ENCODE data around the gene SLC38A8.

The SLC38A8 gene

GRCh38 chr16:84026606-84027005, 16.0 kb downstream of the SLC38A8 start:
- no peak for TF ChIP-seq POLR2A (IDR thresholded peaks at IDR 0.05; ENCODE audit: low read depth, low read length)
- no peak for TF ChIP-seq POLR2AphosphoS5 (IDR thresholded peaks at IDR 0.05; ENCODE audit: low read depth, low read length)
- TF ChIP-seq SPI1 (IDR thresholded peaks at IDR 0.05; ENCODE audit: low read depth, low read length), result no peak
- TF ChIP-seq POU2F2 (IDR thresholded peaks at IDR 0.05; ENCODE audit: low read depth, low read length), result no peak
- TF ChIP-seq TAF1 (IDR thresholded peaks at IDR 0.05; ENCODE audit: low read depth, low read length), result no peak
- no peak for TF ChIP-seq PAX5 (IDR thresholded peaks at IDR 0.05; ENCODE audit: insufficient read depth, low read length, severe bottlenecking)
- FAIRE-seq (no peak), DNase-seq (ENCODE audit: insufficient read length, low spot score) (no peak)

DNA sequence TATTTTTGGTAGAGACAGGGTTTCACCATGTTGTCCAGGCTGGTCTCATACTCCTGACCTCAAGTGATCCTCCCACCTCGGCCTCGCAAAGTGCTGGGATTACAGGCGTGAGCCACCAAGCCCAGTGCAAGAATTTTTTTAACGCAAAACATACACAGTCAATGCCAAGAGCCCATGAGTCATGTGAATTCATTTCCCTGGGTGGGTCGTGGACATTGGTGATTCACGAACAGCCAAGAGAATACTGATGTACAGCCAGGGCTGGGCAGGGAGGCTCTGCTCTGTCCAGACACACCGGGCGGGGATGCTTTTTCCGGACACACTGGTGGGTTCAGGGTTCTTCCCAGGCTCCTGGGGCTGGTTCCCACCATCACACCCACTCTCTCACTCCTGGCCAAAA, 17.7 kb downstream of the SLC38A8 start:
- TF ChIP-seq TAF1 (IDR thresholded peaks at IDR 0.05; ENCODE audit: low read depth, low read length) (no peak), SPI1 (IDR thresholded peaks at IDR 0.05; ENCODE audit: low read depth, low read length) (no peak), PAX5 (IDR thresholded peaks at IDR 0.05; ENCODE audit: insufficient read depth, low read length, severe bottlenecking) (no peak), POLR2AphosphoS5 (IDR thresholded peaks at IDR 0.05; ENCODE audit: low read depth, low read length) (no peak), POLR2A (IDR thresholded peaks at IDR 0.05; ENCODE audit: low read depth, low read length) (no peak), POU2F2 (IDR thresholded peaks at IDR 0.05; ENCODE audit: low read depth, low read length) (no peak)
- no peak for FAIRE-seq
- DNase-seq (ENCODE audit: insufficient read length, low spot score), result no peak

GRCh38 chr16:84022644-84023043, 20.0 kb downstream of the SLC38A8 start:
- no peak for DNase-seq (ENCODE audit: insufficient read length, low spot score)
- FAIRE-seq, result no peak
- TF ChIP-seq PAX5 (IDR thresholded peaks at IDR 0.05; ENCODE audit: insufficient read depth, low read length, severe bottlenecking) (no peak), POU2F2 (IDR thresholded peaks at IDR 0.05; ENCODE audit: low read depth, low read length) (no peak), TAF1 (IDR thresholded peaks at IDR 0.05; ENCODE audit: low read depth, low read length) (no peak), POLR2A (IDR thresholded peaks at IDR 0.05; ENCODE audit: low read depth, low read length) (no peak), SPI1 (IDR thresholded peaks at IDR 0.05; ENCODE audit: low read depth, low read length) (no peak), POLR2AphosphoS5 (IDR thresholded peaks at IDR 0.05; ENCODE audit: low read depth, low read length) (no peak)

- DNase-seq (ENCODE audit: insufficient read length, low spot score) (no peak), FAIRE-seq (no peak)
- TF ChIP-seq TAF1 (IDR thresholded peaks at IDR 0.05; ENCODE audit: low read depth, low read length) (no peak), POLR2A (IDR thresholded peaks at IDR 0.05; ENCODE audit: low read depth, low read length) (no peak), POLR2AphosphoS5 (IDR thresholded peaks at IDR 0.05; ENCODE audit: low read depth, low read length) (no peak), SPI1 (IDR thresholded peaks at IDR 0.05; ENCODE audit: low read depth, low read length) (no peak), PAX5 (IDR thresholded peaks at IDR 0.05; ENCODE audit: insufficient read depth, low read length, severe bottlenecking) (no peak), POU2F2 (IDR thresholded peaks at IDR 0.05; ENCODE audit: low read depth, low read length) (no peak)
Observed at GRCh38 chr16:84021488-84021887, 21.1 kb downstream of the SLC38A8 start.

- no peak for FAIRE-seq
- no peak for DNase-seq (ENCODE audit: insufficient read length, low spot score)
- TF ChIP-seq SPI1 (IDR thresholded peaks at IDR 0.05; ENCODE audit: low read depth, low read length), result no peak
- no peak for TF ChIP-seq POLR2AphosphoS5 (IDR thresholded peaks at IDR 0.05; ENCODE audit: low read depth, low read length)
- TF ChIP-seq POU2F2 (IDR thresholded peaks at IDR 0.05; ENCODE audit: low read depth, low read length), result no peak
- TF ChIP-seq TAF1 (IDR thresholded peaks at IDR 0.05; ENCODE audit: low read depth, low read length), result no peak
- TF ChIP-seq POLR2A (IDR thresholded peaks at IDR 0.05; ENCODE audit: low read depth, low read length), result no peak
- TF ChIP-seq PAX5 (IDR thresholded peaks at IDR 0.05; ENCODE audit: insufficient read depth, low read length, severe bottlenecking), result no peak
Observed at GRCh38 chr16:84020353-84020752, 22.2 kb downstream of the SLC38A8 start.

DNA sequence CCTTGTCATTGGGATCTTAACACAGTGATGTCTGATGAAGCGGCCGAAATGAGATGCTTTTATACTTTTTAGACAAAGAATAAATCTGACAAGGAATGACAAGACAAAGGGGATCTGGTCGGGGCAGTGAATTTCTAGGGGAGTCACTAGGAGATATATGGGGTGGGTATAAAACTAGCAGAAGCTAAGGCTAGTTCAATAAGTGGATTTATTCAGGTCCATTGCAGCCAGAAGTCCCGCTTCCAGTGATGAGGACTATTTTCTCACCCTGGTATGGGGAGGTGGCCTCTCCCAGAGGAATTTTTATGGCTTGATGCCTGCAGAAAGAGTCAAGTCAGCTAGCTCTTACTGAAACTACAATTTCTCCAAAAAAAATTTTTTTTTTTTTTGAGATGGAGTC, 23.9 kb downstream of the SLC38A8 start:
- TF ChIP-seq POLR2AphosphoS5 (IDR thresholded peaks at IDR 0.05; ENCODE audit: low read depth, low read length) (no peak), SPI1 (IDR thresholded peaks at IDR 0.05; ENCODE audit: low read depth, low read length) (no peak), POU2F2 (IDR thresholded peaks at IDR 0.05; ENCODE audit: low read depth, low read length) (no peak), POLR2A (IDR thresholded peaks at IDR 0.05; ENCODE audit: low read depth, low read length) (no peak), TAF1 (IDR thresholded peaks at IDR 0.05; ENCODE audit: low read depth, low read length) (no peak), PAX5 (IDR thresholded peaks at IDR 0.05; ENCODE audit: insufficient read depth, low read length, severe bottlenecking) (no peak)
- FAIRE-seq, result no peak
- no peak for DNase-seq (ENCODE audit: insufficient read length, low spot score)

DNA sequence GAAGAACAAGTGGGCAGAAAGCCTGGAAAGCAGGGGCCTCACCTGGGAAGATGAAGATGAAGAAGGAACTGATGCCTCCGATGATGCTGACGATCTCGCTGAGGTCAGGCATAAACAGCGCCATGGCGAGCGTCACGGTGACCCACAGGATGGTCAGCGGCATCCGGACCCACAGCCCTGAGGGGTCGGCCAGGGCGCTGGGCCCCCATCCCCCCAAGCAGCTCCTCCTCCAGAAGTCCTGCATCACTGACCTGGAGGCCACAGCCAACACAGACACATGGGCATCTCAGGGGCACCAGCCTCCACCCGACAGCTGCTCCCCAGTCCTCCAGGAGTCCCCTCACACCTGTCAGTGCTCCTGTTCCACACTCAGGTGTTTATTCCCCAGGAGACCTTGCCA, 26.1 kb downstream of the SLC38A8 start:
- FAIRE-seq (no peak), DNase-seq (ENCODE audit: insufficient read length, low spot score) (no peak)
- no peak for TF ChIP-seq POLR2A (IDR thresholded peaks at IDR 0.05; ENCODE audit: low read depth, low read length)
- TF ChIP-seq POU2F2 (IDR thresholded peaks at IDR 0.05; ENCODE audit: low read depth, low read length), result no peak
- TF ChIP-seq PAX5 (IDR thresholded peaks at IDR 0.05; ENCODE audit: insufficient read depth, low read length, severe bottlenecking), result no peak
- no peak for TF ChIP-seq SPI1 (IDR thresholded peaks at IDR 0.05; ENCODE audit: low read depth, low read length)
- TF ChIP-seq TAF1 (IDR thresholded peaks at IDR 0.05; ENCODE audit: low read depth, low read length), result no peak
- no peak for TF ChIP-seq POLR2AphosphoS5 (IDR thresholded peaks at IDR 0.05; ENCODE audit: low read depth, low read length)

DNA sequence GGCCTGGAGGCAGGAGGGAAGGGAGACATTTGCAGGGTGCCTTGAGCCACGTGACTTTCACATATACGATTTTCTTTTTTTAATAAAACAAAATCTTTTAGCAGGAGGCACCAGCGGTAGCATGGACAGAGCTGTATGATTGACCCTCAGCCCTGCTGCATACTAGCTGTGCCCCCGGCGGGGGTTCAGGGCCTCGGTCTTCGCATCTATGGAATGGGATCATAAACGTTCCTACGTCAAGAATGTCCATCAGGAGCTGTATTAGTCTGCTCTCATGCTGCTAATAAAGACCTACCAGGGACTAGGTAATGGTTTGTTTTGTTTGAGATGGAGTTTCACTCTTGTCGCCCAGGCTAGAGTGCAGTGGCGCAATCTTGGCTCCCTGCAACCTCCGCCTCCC, 27.2 kb downstream of the SLC38A8 start:
- no peak for DNase-seq (ENCODE audit: insufficient read length, low spot score)
- no peak for FAIRE-seq
- TF ChIP-seq PAX5 (IDR thresholded peaks at IDR 0.05; ENCODE audit: insufficient read depth, low read length, severe bottlenecking) (no peak), TAF1 (IDR thresholded peaks at IDR 0.05; ENCODE audit: low read depth, low read length) (no peak), POLR2AphosphoS5 (IDR thresholded peaks at IDR 0.05; ENCODE audit: low read depth, low read length) (no peak), SPI1 (IDR thresholded peaks at IDR 0.05; ENCODE audit: low read depth, low read length) (no peak), POU2F2 (IDR thresholded peaks at IDR 0.05; ENCODE audit: low read depth, low read length) (no peak), POLR2A (IDR thresholded peaks at IDR 0.05; ENCODE audit: low read depth, low read length) (no peak)

DNA sequence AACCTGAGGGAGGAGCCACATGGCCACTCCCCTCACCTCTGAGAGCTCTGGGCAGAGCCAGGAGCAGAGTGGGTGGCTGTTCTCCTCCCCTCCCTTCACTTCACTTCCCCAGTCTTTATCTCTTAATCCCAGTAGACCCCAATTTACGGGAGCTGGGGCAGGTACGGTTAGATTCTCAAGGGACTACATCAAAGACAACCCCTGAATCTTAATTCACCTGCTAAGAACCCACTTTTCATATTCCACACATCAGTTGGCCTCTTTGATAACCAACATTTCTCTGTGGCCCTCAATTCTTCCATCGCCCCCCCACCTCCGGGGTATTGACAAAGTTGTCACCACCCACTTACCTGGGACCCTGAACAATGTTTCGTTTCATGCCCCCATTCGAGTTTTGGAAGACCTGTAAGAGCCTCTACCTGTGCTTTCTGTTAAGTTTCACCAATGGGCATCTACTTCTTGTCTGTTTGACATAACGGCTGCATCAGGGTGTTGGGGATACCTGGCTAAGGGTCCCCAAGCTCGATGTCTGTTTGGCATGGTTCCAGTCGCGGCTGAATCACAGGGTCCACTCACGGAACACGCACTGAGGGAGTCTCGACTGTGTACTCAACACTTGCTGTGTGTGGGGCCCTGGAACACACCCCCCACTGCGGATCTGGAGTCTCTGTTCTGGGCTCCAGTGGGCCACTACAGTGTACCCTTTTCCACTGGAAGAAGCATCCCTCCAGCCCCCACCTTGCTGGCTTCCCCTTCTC, 27.8 kb downstream of the SLC38A8 start:
- no peak for FAIRE-seq
- DNase-seq (ENCODE audit: insufficient read length, low spot score), result no peak
- no peak for TF ChIP-seq POU2F2 (IDR thresholded peaks at IDR 0.05; ENCODE audit: low read depth, low read length)
- TF ChIP-seq POLR2A (IDR thresholded peaks at IDR 0.05; ENCODE audit: low read depth, low read length), result no peak
- no peak for TF ChIP-seq TAF1 (IDR thresholded peaks at IDR 0.05; ENCODE audit: low read depth, low read length)
- no peak for TF ChIP-seq SPI1 (IDR thresholded peaks at IDR 0.05; ENCODE audit: low read depth, low read length)
- TF ChIP-seq POLR2AphosphoS5 (IDR thresholded peaks at IDR 0.05; ENCODE audit: low read depth, low read length), result no peak
- no peak for TF ChIP-seq PAX5 (IDR thresholded peaks at IDR 0.05; ENCODE audit: insufficient read depth, low read length, severe bottlenecking)

Measured in GM12891 (cell line).